ENCODE measurements around the gene TBC1D30. TPM values are rescaled to one million over a fixed set of nuclear protein-coding genes. Genes with fewer than 3 reads are reported as not detected.
"Not testable (repeated sequence)": the region's sequence is repeated elsewhere in the genome, so short reads cannot be mapped to it uniquely, and the experiment has no call there.

TBC1D30 gene
- total RNA-seq, 1 donor from 2014 or later = 4.2 TPM

DNA sequence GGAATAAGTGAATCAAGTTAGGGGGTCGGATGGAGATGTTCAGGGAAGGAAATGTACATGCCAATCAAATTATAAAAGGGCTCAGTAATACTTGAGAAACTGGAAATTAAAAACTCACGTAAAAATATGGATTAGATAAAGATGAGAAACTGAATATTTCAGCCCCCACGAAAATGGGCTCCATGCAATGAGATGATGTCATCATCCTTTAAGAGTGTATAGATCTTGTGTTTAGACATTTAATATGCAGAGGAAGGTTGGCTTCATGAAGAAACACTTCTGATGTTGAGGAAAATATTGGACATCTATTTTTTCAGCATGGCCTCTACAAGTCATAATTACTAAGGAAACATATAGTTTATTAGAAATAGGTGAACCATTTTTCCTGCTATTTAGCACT lies 9.5 kb downstream of the TBC1D30 start:
- Histone ChIP-seq H3K4me3 (ENCODE audit: low read depth, low read length) (no peak overlapping the region), H3K27me3 (ENCODE audit: control insufficient read depth, insufficient read depth, low read length) (no peaks in the 10 kb centered on the region), H3K36me3 (ENCODE audit: control insufficient read depth, insufficient read depth, low read length) (no peaks in the 10 kb centered on the region)
- DNase-seq (ENCODE audit: low read depth) (no peak), FAIRE-seq (no peak)
- TF ChIP-seq, protein P1, sequence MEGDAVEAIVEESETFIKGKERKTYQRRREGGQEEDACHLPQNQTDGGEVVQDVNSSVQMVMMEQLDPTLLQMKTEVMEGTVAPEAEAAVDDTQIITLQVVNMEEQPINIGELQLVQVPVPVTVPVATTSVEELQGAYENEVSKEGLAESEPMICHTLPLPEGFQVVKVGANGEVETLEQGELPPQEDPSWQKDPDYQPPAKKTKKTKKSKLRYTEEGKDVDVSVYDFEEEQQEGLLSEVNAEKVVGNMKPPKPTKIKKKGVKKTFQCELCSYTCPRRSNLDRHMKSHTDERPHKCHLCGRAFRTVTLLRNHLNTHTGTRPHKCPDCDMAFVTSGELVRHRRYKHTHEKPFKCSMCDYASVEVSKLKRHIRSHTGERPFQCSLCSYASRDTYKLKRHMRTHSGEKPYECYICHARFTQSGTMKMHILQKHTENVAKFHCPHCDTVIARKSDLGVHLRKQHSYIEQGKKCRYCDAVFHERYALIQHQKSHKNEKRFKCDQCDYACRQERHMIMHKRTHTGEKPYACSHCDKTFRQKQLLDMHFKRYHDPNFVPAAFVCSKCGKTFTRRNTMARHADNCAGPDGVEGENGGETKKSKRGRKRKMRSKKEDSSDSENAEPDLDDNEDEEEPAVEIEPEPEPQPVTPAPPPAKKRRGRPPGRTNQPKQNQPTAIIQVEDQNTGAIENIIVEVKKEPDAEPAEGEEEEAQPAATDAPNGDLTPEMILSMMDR (IDR thresholded peaks at IDR 0.05; ENCODE audit: insufficient read depth, low read length, severe bottlenecking) = no peak

DNA sequence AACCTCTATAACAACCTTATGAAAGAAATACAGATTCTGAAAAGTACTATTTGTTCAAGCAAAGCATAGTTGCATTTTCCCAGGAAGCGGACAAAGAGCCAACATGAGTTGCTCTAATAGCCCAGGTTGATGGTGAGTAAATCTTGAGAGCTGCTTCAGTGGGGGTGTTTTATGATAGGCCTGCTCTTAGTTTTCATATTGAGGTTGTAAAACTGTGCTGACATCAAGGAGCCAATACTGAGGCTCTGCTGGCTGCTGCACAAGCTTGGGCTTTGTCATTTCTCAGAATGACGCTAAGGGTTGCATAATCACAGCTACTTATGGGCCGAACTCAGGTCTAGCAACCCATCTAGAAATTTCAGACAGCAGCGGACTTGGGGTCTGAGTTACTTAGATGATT lies 11.5 kb downstream of the TBC1D30 start:
- TF ChIP-seq, protein P1 (IDR thresholded peaks at IDR 0.05; ENCODE audit: insufficient read depth, low read length, severe bottlenecking) = no peak
- DNase-seq (ENCODE audit: low read depth) = no peak
- Histone ChIP-seq H3K4me3 (ENCODE audit: low read depth, low read length) (no peak overlapping the region), H3K36me3 (ENCODE audit: control insufficient read depth, insufficient read depth, low read length) (no peaks in the 10 kb centered on the region), H3K27me3 (ENCODE audit: control insufficient read depth, insufficient read depth, low read length) (no peaks in the 10 kb centered on the region)
- no peak for FAIRE-seq

DNA sequence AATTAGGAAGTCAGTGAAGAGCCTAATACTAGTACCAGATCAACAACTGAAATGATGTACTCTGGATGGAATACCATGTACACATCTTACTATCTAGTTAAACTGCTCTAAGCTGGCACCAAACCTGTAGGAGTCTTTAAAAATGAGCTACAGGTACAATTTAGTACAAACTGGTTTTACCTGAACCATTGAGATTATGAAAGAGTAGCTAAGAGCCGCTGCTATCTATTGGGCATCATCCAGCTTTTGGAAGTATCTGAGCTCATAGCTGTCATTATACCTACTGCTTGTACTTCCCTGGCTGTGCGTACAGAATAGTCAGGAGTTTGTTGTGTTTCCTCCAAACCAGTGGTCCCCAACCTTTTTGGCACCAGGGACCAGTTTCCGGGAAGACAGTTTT lies 12.4 kb downstream of the TBC1D30 start:
- TF ChIP-seq, protein P1 (IDR thresholded peaks at IDR 0.05; ENCODE audit: insufficient read depth, low read length, severe bottlenecking) = no peak
- DNase-seq (ENCODE audit: low read depth) (no peak), FAIRE-seq (no peak)
- Histone ChIP-seq H3K4me3 (ENCODE audit: low read depth, low read length) (no peak overlapping the region), H3K27me3 (ENCODE audit: control insufficient read depth, insufficient read depth, low read length) (no peaks in the 10 kb centered on the region), H3K36me3 (ENCODE audit: control insufficient read depth, insufficient read depth, low read length) (no peaks in the 10 kb centered on the region)

DNA sequence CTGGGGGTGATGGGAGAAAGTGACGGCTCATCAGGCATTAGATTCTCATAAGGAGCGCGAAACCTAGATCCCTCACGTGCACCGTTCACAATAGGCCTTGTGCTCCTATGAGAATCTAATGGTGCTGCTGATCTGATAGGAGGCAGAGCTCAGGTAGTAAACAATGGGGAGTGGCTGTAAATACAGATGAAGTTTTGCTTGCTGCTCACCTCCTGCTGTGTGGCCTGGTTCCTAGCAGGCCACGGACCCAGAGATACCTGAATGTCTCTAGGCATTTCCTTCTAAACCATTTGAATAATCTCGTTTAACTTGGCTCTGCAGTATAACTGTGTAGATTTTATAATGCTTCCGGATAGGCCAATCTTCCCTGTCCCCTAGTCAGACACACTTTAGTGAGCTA lies 13.0 kb downstream of the TBC1D30 start:
- TF ChIP-seq, protein P1 (IDR thresholded peaks at IDR 0.05; ENCODE audit: insufficient read depth, low read length, severe bottlenecking) = no peak
- Histone ChIP-seq H3K27me3 (ENCODE audit: control insufficient read depth, insufficient read depth, low read length) (no peaks in the 10 kb centered on the region), H3K36me3 (ENCODE audit: control insufficient read depth, insufficient read depth, low read length) (no peaks in the 10 kb centered on the region), H3K4me3 (ENCODE audit: low read depth, low read length) (no peak overlapping the region)
- no peak for DNase-seq (ENCODE audit: low read depth)
- no peak for FAIRE-seq

DNA sequence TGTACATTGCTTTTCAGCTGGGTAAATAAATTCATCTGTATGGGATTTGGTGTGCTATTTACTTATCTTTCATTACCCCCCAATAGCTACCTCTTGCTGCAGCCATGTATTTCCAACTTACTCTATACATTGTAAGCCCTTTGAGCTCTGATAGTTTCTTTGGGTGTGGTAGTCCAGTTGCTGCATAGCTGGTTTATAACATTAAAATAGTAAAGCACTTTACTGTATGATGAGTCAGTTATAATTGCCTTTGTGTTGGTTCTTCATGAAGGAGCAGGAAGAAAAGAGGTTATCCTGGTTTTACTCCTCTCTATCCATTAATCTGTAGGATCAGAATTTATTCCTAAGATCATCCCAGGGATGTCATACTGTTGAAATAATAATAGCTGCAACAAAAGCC lies 15.7 kb downstream of the TBC1D30 start:
- TF ChIP-seq, protein P1 (IDR thresholded peaks at IDR 0.05; ENCODE audit: insufficient read depth, low read length, severe bottlenecking) = no peak
- no peak overlapping the region for H3K4me3 ChIP-seq (ENCODE audit: low read depth, low read length)
- H3K36me3 ChIP-seq (ENCODE audit: control insufficient read depth, insufficient read depth, low read length) = no peaks in the 10 kb centered on the region
- DNase-seq (ENCODE audit: low read depth) = peak; percentile 28
- FAIRE-seq = no peak
- no peaks in the 10 kb centered on the region for H3K27me3 ChIP-seq (ENCODE audit: control insufficient read depth, insufficient read depth, low read length)

DNA sequence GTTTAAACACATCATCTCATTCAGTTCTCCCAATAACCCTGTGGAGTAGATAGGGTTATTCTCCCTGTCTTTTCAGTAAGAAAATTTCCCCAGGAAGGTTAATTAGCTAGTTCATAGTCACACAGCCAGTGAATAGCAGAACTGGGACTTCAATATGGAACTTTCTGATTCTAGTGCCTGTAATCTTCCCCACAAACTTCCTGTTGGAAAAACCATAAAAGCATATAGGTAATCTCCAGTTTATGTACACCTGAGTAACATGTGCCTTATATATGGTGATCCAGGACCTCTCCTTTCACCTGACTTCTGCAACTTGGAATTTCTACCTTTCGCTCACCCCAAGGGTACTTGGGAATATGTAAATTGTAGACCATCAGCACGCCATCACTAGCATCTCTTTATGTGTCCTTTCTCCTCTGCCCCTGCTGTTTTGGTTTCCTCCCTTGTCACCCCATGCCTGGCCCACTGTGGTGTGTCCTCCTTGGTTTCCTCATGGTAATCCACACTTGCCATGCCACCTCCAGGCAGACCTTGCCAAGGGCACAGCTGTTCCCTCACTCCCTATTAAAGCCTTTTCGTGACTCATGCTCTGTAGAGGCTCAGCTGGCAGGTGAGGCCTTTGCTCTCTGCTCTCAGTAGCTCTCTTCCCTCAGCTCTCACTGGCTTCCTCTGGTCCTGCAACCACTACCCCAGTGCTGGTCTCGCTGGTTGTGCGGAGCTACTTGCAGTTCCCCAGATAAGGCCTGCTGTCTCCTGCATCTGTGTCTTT lies 16.7 kb downstream of the TBC1D30 start:
- no peaks in the 10 kb centered on the region for H3K27me3 ChIP-seq (ENCODE audit: control insufficient read depth, insufficient read depth, low read length)
- TF ChIP-seq, protein P1 (IDR thresholded peaks at IDR 0.05; ENCODE audit: insufficient read depth, low read length, severe bottlenecking) = no peak
- H3K36me3 ChIP-seq (ENCODE audit: control insufficient read depth, insufficient read depth, low read length) = no peaks in the 10 kb centered on the region
- FAIRE-seq = peak; percentile 23
- H3K4me3 ChIP-seq (ENCODE audit: low read depth, low read length) = no peak overlapping the region
- no peak for DNase-seq (ENCODE audit: low read depth)

DNA sequence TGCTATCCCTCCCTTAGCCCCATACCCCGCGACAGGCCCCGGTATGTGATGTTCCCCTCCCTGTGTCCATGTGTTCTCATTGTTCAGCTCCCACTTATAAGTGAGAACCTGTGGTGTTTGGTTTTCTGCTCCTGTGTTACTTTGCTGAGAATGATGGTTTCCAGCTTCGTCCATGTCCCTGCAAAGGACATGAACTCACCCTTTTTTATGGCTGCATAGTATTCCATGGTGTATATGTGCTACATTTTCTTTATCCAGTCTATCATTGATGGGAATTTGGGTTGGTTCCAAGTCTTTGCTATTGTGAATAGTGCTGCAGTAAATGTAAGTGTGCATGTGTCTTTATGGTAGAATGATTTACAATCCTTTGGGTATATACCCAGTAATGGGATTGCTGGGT lies 24.0 kb downstream of the TBC1D30 start:
- H3K36me3 ChIP-seq (ENCODE audit: control insufficient read depth, insufficient read depth, low read length); H3K4me3 ChIP-seq (ENCODE audit: low read depth, low read length); H3K27me3 ChIP-seq (ENCODE audit: control insufficient read depth, insufficient read depth, low read length); DNase-seq (ENCODE audit: low read depth); FAIRE-seq: not testable (repeated sequence)

Measured in bronchial epithelial cell (primary cell).